Measurements from ENCODE around the gene KRT84. TPM values are rescaled to one million over a fixed set of nuclear protein-coding genes. Genes with fewer than 3 reads are reported as not detected.

The KRT84 gene
- total and polyA plus RNA-seq, 10 of the 15 experiments (the other 5 are each of a cell fraction or from before 2014, with no cell fraction given), result not detected

DNA sequence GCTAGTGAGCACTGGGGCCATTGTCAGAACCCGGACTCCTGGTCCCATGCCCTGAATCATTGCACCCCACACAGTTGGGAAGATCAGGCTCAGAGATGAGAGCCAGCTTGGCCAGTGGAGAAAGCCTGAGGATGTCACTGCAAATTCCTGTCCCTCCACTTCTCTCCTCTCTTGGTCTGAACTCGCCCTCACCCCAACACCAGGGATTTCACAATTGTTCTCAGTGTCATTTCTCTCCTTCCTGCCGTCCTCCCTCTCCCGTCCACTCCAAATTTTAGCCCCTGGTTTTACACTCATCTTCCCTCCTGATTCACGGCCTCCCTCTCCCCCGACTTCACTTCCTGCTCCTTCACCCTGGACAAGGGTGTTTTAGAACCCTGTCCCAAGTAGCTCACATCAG is 37.6 kb upstream of the KRT84 start:
- DNase-seq (ENCODE audit: low read depth, low spot score) (no peak), FAIRE-seq (no peak), ATAC-seq (no peak)
- Histone ChIP-seq H3K4me3 (no peak overlapping the region), H3K9me3 (replicated peaks; ENCODE audit: control insufficient read depth, insufficient read depth, low read length) (no peaks in the 10 kb centered on the region), H4K20me1 (ENCODE audit: control insufficient read depth, insufficient read depth) (no peaks in the 10 kb centered on the region), H2AFZ (ENCODE audit: control insufficient read depth, low read depth, low read length) (no peak overlapping the region), H3K79me2 (ENCODE audit: control insufficient read depth, insufficient read depth, low read length) (no peaks in the 10 kb centered on the region), H3K4me1 (ENCODE audit: control insufficient read depth, insufficient read depth, low read length) (no peaks in the 10 kb centered on the region), H3K36me3 (ENCODE audit: control insufficient read depth in 2 of 2, insufficient read depth in 2 of 2, low read length in 1 of 2) (no peaks in the 10 kb centered on the region), H3K9ac (ENCODE audit: control insufficient read depth, insufficient read depth, low read length) (no peak overlapping the region), H3K27ac (ENCODE audit: control insufficient read depth, insufficient read depth) (no peak overlapping the region), H3K4me2 (ENCODE audit: control insufficient read depth, insufficient read depth) (no peak overlapping the region), H3K27me3 (replicated peaks in 1 of 2; ENCODE audit: control insufficient read depth in 2 of 2, insufficient read depth in 2 of 2, low read length in 1 of 2) (peaks cover 4% of the 10 kb centered on the region in 2 experiments; a peak in 3 of 4 replicates)
- ChIA-PET CTCF (no interaction called here), RAD21 (ENCODE audit: unreplicated experiment) (no interaction called here), SMC1A (ENCODE audit: uncharacterized antibody, unreplicated experiment) (no interaction called here), POLR2A (no interaction called here)
- intact Hi-C loops (cut with micrococcal nuclease; ENCODE audit: unreplicated experiment), result no loop called here
- BruUV-seq (replicated peaks), result no TSS peak
- WGBS (ENCODE audit: insufficient coverage, insufficient replicate concordance, low lambda C conversion rate, missing lambda C conversion rate), result 0% methylated on average over 6 of the region's 6 CpGs
- in situ Hi-C loops (cut with MboI), result no loop called here
- no peak for TF ChIP-seq CBX3 (IDR thresholded peaks at IDR 0.05; ENCODE audit: borderline replicate concordance, low read depth)
- no peak for TF ChIP-seq SIN3A (IDR thresholded peaks at IDR 0.05; ENCODE audit: low read depth, low read length)
- TF ChIP-seq USF1 (IDR thresholded peaks at IDR 0.05; ENCODE audit: borderline replicate concordance, extremely low read length, insufficient read depth, low read depth, low read length), result no peak
- no peak for TF ChIP-seq TBL1XR1 (IDR thresholded peaks at IDR 0.05; ENCODE audit: low read depth, low read length)
- TF ChIP-seq RFX5 (IDR thresholded peaks at IDR 0.05; ENCODE audit: low read depth, low read length), result no peak
- TF ChIP-seq, protein P1, sequence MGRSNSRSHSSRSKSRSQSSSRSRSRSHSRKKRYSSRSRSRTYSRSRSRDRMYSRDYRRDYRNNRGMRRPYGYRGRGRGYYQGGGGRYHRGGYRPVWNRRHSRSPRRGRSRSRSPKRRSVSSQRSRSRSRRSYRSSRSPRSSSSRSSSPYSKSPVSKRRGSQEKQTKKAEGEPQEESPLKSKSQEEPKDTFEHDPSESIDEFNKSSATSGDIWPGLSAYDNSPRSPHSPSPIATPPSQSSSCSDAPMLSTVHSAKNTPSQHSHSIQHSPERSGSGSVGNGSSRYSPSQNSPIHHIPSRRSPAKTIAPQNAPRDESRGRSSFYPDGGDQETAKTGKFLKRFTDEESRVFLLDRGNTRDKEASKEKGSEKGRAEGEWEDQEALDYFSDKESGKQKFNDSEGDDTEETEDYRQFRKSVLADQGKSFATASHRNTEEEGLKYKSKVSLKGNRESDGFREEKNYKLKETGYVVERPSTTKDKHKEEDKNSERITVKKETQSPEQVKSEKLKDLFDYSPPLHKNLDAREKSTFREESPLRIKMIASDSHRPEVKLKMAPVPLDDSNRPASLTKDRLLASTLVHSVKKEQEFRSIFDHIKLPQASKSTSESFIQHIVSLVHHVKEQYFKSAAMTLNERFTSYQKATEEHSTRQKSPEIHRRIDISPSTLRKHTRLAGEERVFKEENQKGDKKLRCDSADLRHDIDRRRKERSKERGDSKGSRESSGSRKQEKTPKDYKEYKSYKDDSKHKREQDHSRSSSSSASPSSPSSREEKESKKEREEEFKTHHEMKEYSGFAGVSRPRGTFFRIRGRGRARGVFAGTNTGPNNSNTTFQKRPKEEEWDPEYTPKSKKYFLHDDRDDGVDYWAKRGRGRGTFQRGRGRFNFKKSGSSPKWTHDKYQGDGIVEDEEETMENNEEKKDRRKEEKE (IDR thresholded peaks at IDR 0.05), result no peak
- TF ChIP-seq ZNF592 (IDR thresholded peaks at IDR 0.05), result no peak
- TF ChIP-seq SUZ12 (IDR thresholded peaks at IDR 0.05; ENCODE audit: unreplicated experiment), result no peak
- no peak for TF ChIP-seq BCL11A (IDR thresholded peaks at IDR 0.05; ENCODE audit: low read depth, low read length)
- TF ChIP-seq JUNB (IDR thresholded peaks at IDR 0.05), result no peak
- TF ChIP-seq ZBTB33 (IDR thresholded peaks at IDR 0.05), result no peak
- TF ChIP-seq RAD21 (IDR thresholded peaks at IDR 0.05; ENCODE audit: insufficient read depth, low read depth, low read length), result no peak
- TF ChIP-seq PAX5 (IDR thresholded peaks at IDR 0.05; ENCODE audit: borderline replicate concordance, low read depth, low read length), result no peak
- TF ChIP-seq BHLHE40 (IDR thresholded peaks at IDR 0.05; ENCODE audit: borderline replicate concordance in 1 of 2, low read depth in 2 of 2, low read length in 1 of 2), result no peak
- no peak for TF ChIP-seq MYC (IDR thresholded peaks at IDR 0.05; ENCODE audit: insufficient read depth, insufficient read length, insufficient replicate concordance, low read length, severe bottlenecking)

All from GM12878 (cell line).